ENCODE measurements around the gene SMPDL3A. TPM values are rescaled to one million over a fixed set of nuclear protein-coding genes. Genes with fewer than 3 reads are reported as not detected.
"Not testable (repeated sequence)": the region's sequence is repeated elsewhere in the genome, so short reads cannot be mapped to it uniquely, and the experiment has no call there.

Gene SMPDL3A
- polyA plus RNA-seq, 1 experiment: 6.4 TPM

DNA sequence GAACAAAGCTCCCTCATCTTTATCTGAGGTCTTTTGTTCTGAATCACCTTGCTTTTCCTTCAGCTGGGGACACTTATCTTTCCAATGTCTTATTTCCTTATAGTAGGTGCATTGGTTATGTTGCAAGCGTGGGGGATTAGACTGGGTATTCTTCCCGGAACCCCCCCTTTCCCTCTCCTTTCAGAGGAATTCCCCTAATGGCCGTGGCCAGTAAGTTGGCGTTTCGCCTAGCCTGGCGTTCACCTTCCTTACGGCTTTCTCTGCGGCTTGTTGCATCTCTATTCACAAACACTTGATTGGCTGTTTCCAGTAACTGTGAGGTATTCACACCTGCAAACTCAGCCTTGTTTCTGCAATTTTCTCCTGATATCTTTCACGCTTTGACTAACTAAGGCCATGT is 42.4 kb upstream of the SMPDL3A start:
- Histone ChIP-seq H3K27me3 (ENCODE audit: control insufficient read depth, insufficient read depth, low read length) (no peaks in the 10 kb centered on the region), H3K4me3 (ENCODE audit: low read depth, low read length) (no peak overlapping the region), H3K36me3 (ENCODE audit: control insufficient read depth, insufficient read depth, low read length) (no peaks in the 10 kb centered on the region)
- no peak for DNase-seq (ENCODE audit: low read depth)
- ChIA-PET POLR2A (interaction anchor here (0.6 kb wide), 1 partner anchor 502 kb away, joined by 4 read pairs; no protein-coding TSS in a partner anchor), CTCF (interaction anchor here (1.0 to 10.2 kb wide), 2 partner anchors 89 to 92 kb away, joined by 3 to 79 read pairs; no protein-coding TSS in a partner anchor)
- no peak for TF ChIP-seq CTCF (IDR thresholded peaks at IDR 0.05; ENCODE audit: insufficient read depth, low read depth, low read length)

- CTCF ChIA-PET: interaction anchor here (10.2 kb wide), 1 partner anchor 91 kb away, joined by 79 read pairs; no protein-coding TSS in a partner anchor
- Histone ChIP-seq H3K4me3 (ENCODE audit: low read depth, low read length) (no peak overlapping the region), H3K36me3 (ENCODE audit: control insufficient read depth, insufficient read depth, low read length) (no peaks in the 10 kb centered on the region)
Measured at GRCh38 chr6:122747573-122747972, 41.5 kb upstream of the SMPDL3A start.

DNA sequence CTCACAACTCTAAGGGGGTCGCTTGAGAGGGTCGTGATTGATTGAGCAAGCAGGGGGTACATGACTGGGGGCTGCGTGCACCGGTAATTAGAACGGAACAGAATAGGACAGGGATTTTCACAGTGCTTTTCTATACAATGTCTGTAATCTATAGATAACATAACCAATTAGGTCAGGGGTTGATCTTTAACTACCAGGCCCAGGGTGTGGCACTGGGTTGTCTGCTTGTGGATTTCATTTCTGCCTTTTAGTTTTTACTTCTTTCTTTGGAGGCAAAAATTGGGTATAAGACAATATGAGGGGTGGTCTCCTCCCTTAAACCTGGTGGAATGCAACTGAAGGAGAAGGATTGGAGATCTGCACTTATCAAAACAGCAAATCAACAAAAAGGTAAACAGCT is 40.1 kb upstream of the SMPDL3A start:
- POLR2A ChIA-PET; H3K27me3 ChIP-seq (ENCODE audit: control insufficient read depth, insufficient read depth, low read length); H3K36me3 ChIP-seq (ENCODE audit: control insufficient read depth, insufficient read depth, low read length); H3K4me3 ChIP-seq (ENCODE audit: low read depth, low read length); DNase-seq (ENCODE audit: low read depth): not testable (repeated sequence)
- CTCF ChIA-PET: interaction anchor here (1.0 to 1.6 kb wide), 2 partner anchors 89 to 91 kb away, joined by 3 to 5 read pairs; no protein-coding TSS in a partner anchor

More at GRCh38 chr6:122747573-122747972, 41.5 kb upstream of the SMPDL3A start:
- no peak for TF ChIP-seq CTCF (IDR thresholded peaks at IDR 0.05; ENCODE audit: insufficient read depth, low read depth, low read length)
- DNase-seq (ENCODE audit: low read depth): no peak
- no peaks in the 10 kb centered on the region for H3K27me3 ChIP-seq (ENCODE audit: control insufficient read depth, insufficient read depth, low read length)
- POLR2A ChIA-PET: no interaction called here

GRCh38 chr6:122749451-122750050 is 39.5 kb upstream of the SMPDL3A start:
- ChIA-PET CTCF (interaction anchor here (1.0 to 1.6 kb wide), 3 partner anchors 20 to 90 kb away, joined by 3 to 5 read pairs (median 3); no protein-coding TSS in a partner anchor), POLR2A (no interaction called here)
- no peak for TF ChIP-seq CTCF (IDR thresholded peaks at IDR 0.05; ENCODE audit: insufficient read depth, low read depth, low read length)
- DNase-seq (ENCODE audit: low read depth): no peak
- Histone ChIP-seq H3K4me3 (ENCODE audit: low read depth, low read length) (no peak overlapping the region), H3K36me3 (ENCODE audit: control insufficient read depth, insufficient read depth, low read length) (no peaks in the 10 kb centered on the region), H3K27me3 (ENCODE audit: control insufficient read depth, insufficient read depth, low read length) (no peaks in the 10 kb centered on the region)

- POLR2A ChIA-PET: no interaction called here
- no peaks in the 10 kb centered on the region for H3K36me3 ChIP-seq (ENCODE audit: control insufficient read depth, insufficient read depth, low read length)
- H3K4me3 ChIP-seq (ENCODE audit: low read depth, low read length): no peak overlapping the region
- TF ChIP-seq CTCF (IDR thresholded peaks at IDR 0.05; ENCODE audit: insufficient read depth, low read depth, low read length): no peak
- CTCF ChIA-PET: interaction anchor here (0.7 to 3.0 kb wide), 2 partner anchors 46 to 88 kb away, joined by 3 to 14 read pairs; no protein-coding TSS in a partner anchor
- no peak for DNase-seq (ENCODE audit: low read depth)
- no peaks in the 10 kb centered on the region for H3K27me3 ChIP-seq (ENCODE audit: control insufficient read depth, insufficient read depth, low read length)
Measured at GRCh38 chr6:122751326-122751725, 37.7 kb upstream of the SMPDL3A start.

Data from BJ (cell line).